GM11168 (cell line): Measurements from ENCODE around the gene FICD.

Experiments
- in situ Hi-C: fragments of 300-500 bp; cut with MboI; formaldehyde crosslinking; loops from one replicate; pipeline ENCODE4 v1.12.0; 2022; ENCODE audit warnings: low sequenced_read_pairs; ENCODE audit not compliant: unreplicated experiment

Gene FICD

GRCh38 chr12:108563136-108563803 lies 48.2 kb downstream of the FICD start:
- in situ Hi-C loops, result loop anchor here (10.0 kb wide), 1 partner anchor 262 kb away; no protein-coding TSS in a partner anchor

- in situ Hi-C loops, result loop anchor here (10.0 kb wide), 1 partner anchor 261 kb away; no protein-coding TSS in a partner anchor
Measured at GRCh38 chr12:108563804-108564151, 48.7 kb downstream of the FICD start.

GRCh38 chr12:108564724-108565123 lies 49.6 kb downstream of the FICD start:
- in situ Hi-C loops, result loop anchor here (5.0 to 10.0 kb wide), 2 partner anchors 53 to 260 kb away; no protein-coding TSS in a partner anchor

GRCh38 chr12:108565146-108565545 lies 50.1 kb downstream of the FICD start:
- in situ Hi-C loops, result loop anchor here (5.0 to 10.0 kb wide), 2 partner anchors 52 to 260 kb away; no protein-coding TSS in a partner anchor

- in situ Hi-C loops, result loop anchor here (5.0 to 10.0 kb wide), 2 partner anchors 51 to 259 kb away; no protein-coding TSS in a partner anchor
Measured at GRCh38 chr12:108565976-108566375, 50.9 kb downstream of the FICD start.

- in situ Hi-C loops, result loop anchor here (5.0 to 10.0 kb wide), 2 partner anchors 51 to 258 kb away; no protein-coding TSS in a partner anchor
Measured at GRCh38 chr12:108566452-108566851, 51.4 kb downstream of the FICD start.

- in situ Hi-C loops, result loop anchor here (5.0 to 10.0 kb wide), 2 partner anchors 50 to 257 kb away; no protein-coding TSS in a partner anchor
Measured at GRCh38 chr12:108567406-108568337, 52.6 kb downstream of the FICD start.

GRCh38 chr12:108568338-108569154 lies 53.5 kb downstream of the FICD start:
- in situ Hi-C loops, result loop anchor here (5.0 to 10.0 kb wide), 2 partner anchors 49 to 256 kb away; no protein-coding TSS in a partner anchor
